Measurements from ENCODE around the gene UBN2. TPM values are rescaled to one million over a fixed set of nuclear protein-coding genes. Genes with fewer than 3 reads are reported as not detected.
"Not testable (repeated sequence)": the region's sequence is repeated elsewhere in the genome, so short reads cannot be mapped to it uniquely, and the experiment has no call there.

The UBN2 gene
- total and polyA plus RNA-seq, 4 experiments from 2014 or later, result 0.49 to 26.7 (median 13.6) TPM

DNA sequence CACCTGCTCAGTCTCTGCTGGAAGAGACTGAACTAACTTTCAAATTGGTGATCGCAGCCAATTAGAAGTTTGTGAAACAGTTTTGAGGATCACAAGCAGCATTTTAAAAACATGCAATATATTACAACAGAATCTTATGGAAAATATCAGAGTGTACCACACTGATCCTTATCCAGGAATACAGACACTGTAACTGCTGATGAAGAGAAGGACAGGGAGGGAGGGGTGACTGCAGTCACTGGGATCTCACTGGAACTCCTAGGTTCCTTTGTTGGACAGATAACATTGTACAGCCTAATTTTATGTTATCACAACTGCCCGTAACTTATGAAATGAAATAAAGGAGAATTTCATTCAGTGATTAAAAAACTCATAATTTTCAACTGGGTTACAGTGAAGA lies 6.8 kb upstream of the UBN2 start:
- CTCF ChIA-PET (ENCODE audit: partially characterized antibody), result no interaction called here
- no peak overlapping the region for H3K27ac ChIP-seq (ENCODE audit: low read depth, low read length)
- H3K27me3 Mint-ChIP-seq, result peaks cover under 1 to 4% of the 10 kb centered on the region in 2 donors
- H3K36me3 ChIP-seq (ENCODE audit: insufficient read depth, low read length), result no peaks in the 10 kb centered on the region
- no peaks in the 10 kb centered on the region for H3K9me3 ChIP-seq (ENCODE audit: control insufficient read depth in 1 of 2, low read length in 2 of 2)
- no peak overlapping the region for H3K27ac Mint-ChIP-seq
- no peaks in the 10 kb centered on the region for H3K4me1 ChIP-seq (ENCODE audit: insufficient read depth, low read length)
- POLR2A ChIA-PET (ENCODE audit: partially characterized antibody), result no interaction called here
- no peak overlapping the region for H3K4me3 Mint-ChIP-seq
- no peaks in the 10 kb centered on the region for H3K36me3 Mint-ChIP-seq
- no peaks in the 10 kb centered on the region for H3K4me1 Mint-ChIP-seq
- DNase-seq, result no peak
- H3K9me3 Mint-ChIP-seq, result peaks cover 0 to 1% (median 0%) of the 10 kb centered on the region in 8 donors
- no peaks in the 10 kb centered on the region for H3K27me3 ChIP-seq (ENCODE audit: insufficient read depth, low read length)
- intact Hi-C loops (cut with micrococcal nuclease), result no loop called here
- no peak overlapping the region for H3K4me3 ChIP-seq (ENCODE audit: low read length in 2 of 2)

GRCh38 chr7:139224836-139225235 lies 6.2 kb upstream of the UBN2 start:
- H3K9me3 Mint-ChIP-seq; DNase-seq; intact Hi-C loops (cut with micrococcal nuclease); H3K27ac ChIP-seq (ENCODE audit: low read depth, low read length); H3K4me1 Mint-ChIP-seq; H3K4me3 Mint-ChIP-seq; POLR2A ChIA-PET (ENCODE audit: partially characterized antibody); H3K27me3 ChIP-seq (ENCODE audit: insufficient read depth, low read length); H3K4me3 ChIP-seq (ENCODE audit: low read length in 2 of 2); H3K27me3 Mint-ChIP-seq; CTCF ChIA-PET (ENCODE audit: partially characterized antibody); H3K36me3 Mint-ChIP-seq; H3K27ac Mint-ChIP-seq; H3K36me3 ChIP-seq (ENCODE audit: insufficient read depth, low read length); H3K4me1 ChIP-seq (ENCODE audit: insufficient read depth, low read length); H3K9me3 ChIP-seq (ENCODE audit: control insufficient read depth in 1 of 2, low read length in 2 of 2): not testable (repeated sequence)

- H3K36me3 Mint-ChIP-seq; H3K9me3 Mint-ChIP-seq; H3K27ac ChIP-seq (ENCODE audit: low read depth, low read length); H3K4me1 Mint-ChIP-seq; H3K9me3 ChIP-seq (ENCODE audit: control insufficient read depth in 1 of 2, low read length in 2 of 2); H3K36me3 ChIP-seq (ENCODE audit: insufficient read depth, low read length); H3K4me3 ChIP-seq (ENCODE audit: low read length in 2 of 2); H3K27ac Mint-ChIP-seq; intact Hi-C loops (cut with micrococcal nuclease); DNase-seq; H3K27me3 ChIP-seq (ENCODE audit: insufficient read depth, low read length); H3K4me3 Mint-ChIP-seq; H3K4me1 ChIP-seq (ENCODE audit: insufficient read depth, low read length); CTCF ChIA-PET (ENCODE audit: partially characterized antibody); POLR2A ChIA-PET (ENCODE audit: partially characterized antibody); H3K27me3 Mint-ChIP-seq: not testable (repeated sequence)
These were observed 5.5 kb upstream of the UBN2 start for GRCh38 chr7:139225286-139226157.

- H3K4me3 Mint-ChIP-seq; H3K27ac ChIP-seq (ENCODE audit: low read depth, low read length); H3K27ac Mint-ChIP-seq; CTCF ChIA-PET (ENCODE audit: partially characterized antibody); H3K4me1 ChIP-seq (ENCODE audit: insufficient read depth, low read length); POLR2A ChIA-PET (ENCODE audit: partially characterized antibody); DNase-seq; H3K4me3 ChIP-seq (ENCODE audit: low read length in 2 of 2); H3K9me3 ChIP-seq (ENCODE audit: control insufficient read depth in 1 of 2, low read length in 2 of 2); H3K9me3 Mint-ChIP-seq; H3K36me3 Mint-ChIP-seq; intact Hi-C loops (cut with micrococcal nuclease); H3K36me3 ChIP-seq (ENCODE audit: insufficient read depth, low read length); H3K27me3 ChIP-seq (ENCODE audit: insufficient read depth, low read length); H3K27me3 Mint-ChIP-seq: not testable (repeated sequence)
- H3K4me1 Mint-ChIP-seq, result peaks cover 1 to 12% (median 4%) of the 10 kb centered on the region in 4 donors
These were observed 4.9 kb upstream of the UBN2 start for GRCh38 chr7:139226158-139226515.

- H3K36me3 ChIP-seq (ENCODE audit: insufficient read depth, low read length); H3K27ac Mint-ChIP-seq; H3K4me1 ChIP-seq (ENCODE audit: insufficient read depth, low read length); H3K9me3 Mint-ChIP-seq; H3K27ac ChIP-seq (ENCODE audit: low read depth, low read length); H3K27me3 Mint-ChIP-seq; DNase-seq; H3K27me3 ChIP-seq (ENCODE audit: insufficient read depth, low read length); H3K4me3 Mint-ChIP-seq; H3K9me3 ChIP-seq (ENCODE audit: control insufficient read depth in 1 of 2, low read length in 2 of 2); intact Hi-C loops (cut with micrococcal nuclease); CTCF ChIA-PET (ENCODE audit: partially characterized antibody); POLR2A ChIA-PET (ENCODE audit: partially characterized antibody); H3K4me3 ChIP-seq (ENCODE audit: low read length in 2 of 2): not testable (repeated sequence)
- Mint-ChIP-seq H3K4me1 (peaks cover 1 to 15% (median 5%) of the 10 kb centered on the region in 4 donors), H3K36me3 (peaks cover 0 to 11% of the 10 kb centered on the region in 2 donors)
These were observed 4.0 kb upstream of the UBN2 start for GRCh38 chr7:139226988-139227488.

- no peaks in the 10 kb centered on the region for H3K27me3 Mint-ChIP-seq
- ChIA-PET POLR2A (ENCODE audit: partially characterized antibody) (interaction anchor here (4.2 kb wide), 1 partner anchor 96 kb away, joined by 15 read pairs; a partner anchor contains a TSS), CTCF (ENCODE audit: partially characterized antibody) (no interaction called here)
- Histone ChIP-seq H3K4me1 (ENCODE audit: insufficient read depth, low read length) (peaks cover 19% of the 10 kb centered on the region), H3K27me3 (ENCODE audit: insufficient read depth, low read length) (no peaks in the 10 kb centered on the region), H3K4me3 (ENCODE audit: low read length in 2 of 2) (peak overlapping the region; percentile 79 to 96), H3K27ac (ENCODE audit: low read depth, low read length) (no peak overlapping the region), H3K36me3 (ENCODE audit: insufficient read depth, low read length) (no peaks in the 10 kb centered on the region), H3K9me3 (ENCODE audit: control insufficient read depth in 1 of 2, low read length in 2 of 2) (no peaks in the 10 kb centered on the region)
- H3K4me3 Mint-ChIP-seq, result peak overlapping the region; percentile 98 to 100 (median 100)
- H3K9me3 Mint-ChIP-seq, result peaks cover 0 to 3% (median 0%) of the 10 kb centered on the region in 8 donors
- H3K4me1 Mint-ChIP-seq, result peaks cover 7 to 34% (median 22%) of the 10 kb centered on the region in 4 donors
- H3K36me3 Mint-ChIP-seq, result peaks cover 0 to 13% of the 10 kb centered on the region in 2 donors
- no peak for DNase-seq
- intact Hi-C loops (cut with micrococcal nuclease), result loop anchor here (2.0 kb wide), 1 partner anchor 477 kb away; no protein-coding TSS in a partner anchor
- H3K27ac Mint-ChIP-seq, result peak overlapping the region in 5 of 7 donors; percentile 19 to 99 (median 55)
These were observed 1.0 kb upstream of the UBN2 start for GRCh38 chr7:139230023-139230422.

DNA sequence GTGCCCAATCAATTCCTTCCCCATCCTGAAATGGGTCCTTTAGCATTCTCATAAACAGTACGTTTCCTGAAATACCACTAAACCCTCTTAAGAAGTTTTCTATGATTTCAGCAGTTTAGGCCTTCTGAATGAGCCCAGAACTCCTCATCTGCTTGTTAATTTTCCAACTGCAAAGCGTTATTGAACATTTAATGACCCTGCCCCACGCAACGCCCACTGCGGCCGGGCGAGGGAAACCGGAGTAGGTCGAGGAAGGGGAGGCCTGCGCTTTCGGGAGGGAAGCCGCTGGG lies 608 bp upstream of the UBN2 start:
- Mint-ChIP-seq H3K4me1 (peaks cover 7 to 34% (median 22%) of the 10 kb centered on the region in 4 donors), H3K36me3 (peaks cover 0 to 13% of the 10 kb centered on the region in 2 donors), H3K27ac (peak overlapping the region; percentile 96 to 100 (median 98)), H3K9me3 (peaks cover 0 to 3% (median 0%) of the 10 kb centered on the region in 8 donors), H3K4me3 (peak overlapping the region; percentile 98 to 100 (median 100)), H3K27me3 (no peaks in the 10 kb centered on the region)
- Histone ChIP-seq H3K27ac (ENCODE audit: low read depth, low read length) (peak overlapping the region; percentile 74), H3K4me3 (ENCODE audit: low read length in 2 of 2) (peak overlapping the region; percentile 79 to 96), H3K27me3 (ENCODE audit: insufficient read depth, low read length) (no peaks in the 10 kb centered on the region), H3K4me1 (ENCODE audit: insufficient read depth, low read length) (peaks cover 19% of the 10 kb centered on the region), H3K36me3 (ENCODE audit: insufficient read depth, low read length) (no peaks in the 10 kb centered on the region), H3K9me3 (ENCODE audit: control insufficient read depth in 1 of 2, low read length in 2 of 2) (no peaks in the 10 kb centered on the region)
- intact Hi-C loops (cut with micrococcal nuclease), result loop anchor here (2.0 kb wide), 1 partner anchor 478 kb away; no protein-coding TSS in a partner anchor
- no peak for DNase-seq
- ChIA-PET CTCF (ENCODE audit: partially characterized antibody) (no interaction called here), POLR2A (ENCODE audit: partially characterized antibody) (interaction anchor here (1.0 to 4.2 kb wide), 4 partner anchors 25 to 136 kb away, joined by 3 to 15 read pairs (median 4); a partner anchor contains a TSS)
